Right atrium auricular region (tissue), 2 donors: ENCODE results near the gene MCC. TPM values are rescaled to one million over a fixed set of nuclear protein-coding genes. Genes with fewer than 3 reads are reported as not detected.

Experiments
- DNase-seq: peaks from one replicate; pipeline ENCODE4 v3.0.0-alpha.2; 2019; ENCODE audit warnings: low spot score
- H3K27ac ChIP-seq, 2 donors: fragments of 200-600 bp; sonication (generic); 1 replicate in 1 of 2; 2 replicates in 1 of 2; pipeline ENCODE4 v1.5.1; 2016 to 2019
- H3K27me3 ChIP-seq, 2 donors: fragments of 200-600 bp; sonication (generic); one replicate each; pipeline versions ENCODE4 v1.5.1 to v1.6.0; 2017 to 2019
- H3K36me3 ChIP-seq: fragments of 200-600 bp; sonication (generic); one replicate; pipeline ENCODE4 v1.5.1; 2016
- H3K4me1 ChIP-seq, 2 donors: fragments of 200-600 bp; sonication (generic); one replicate each; pipeline versions ENCODE4 v1.5.1 to v1.6.0; 2017 to 2019
- H3K4me3 ChIP-seq, 2 donors: fragments of 200-600 bp; sonication (generic); 1 replicate in 1 of 2; 2 replicates in 1 of 2; pipeline ENCODE4 v1.5.1; 2017 to 2019; ENCODE audit warnings: mild to moderate bottlenecking in 1 of 2, moderate library complexity in 1 of 2
- H3K9me3 ChIP-seq, 2 donors: fragments of 200-600 bp; sonication (generic); one replicate each; pipeline ENCODE4 v1.5.1; 2019
- total RNA-seq, 2 donors: library from RNA; depleted of rRNA; stranded (reverse); fragments of >200 nt; gene quantifications; one replicate each; pipeline ENCODE4 v1.1.0, GENCODE V29; 2016
- TF ChIP-seq, protein P1 (sequence below), 2 donors: fragments of 200-600 bp; sonication (generic); IDR thresholded peaks; one replicate each; pipeline ENCODE4 v1.5.1; 2019; ENCODE audit warnings: antibody characterized with exemption in 2 of 2

The MCC gene
- total RNA-seq, 2 donors from 2014 or later = 28.8 to 31.7 TPM

GRCh38 chr5:113115061-113115460 is 373.2 kb downstream of the MCC start:
- H3K4me1 ChIP-seq = peaks cover 0 to 50% of the 10 kb centered on the region in 2 donors
- TF ChIP-seq, protein P1, sequence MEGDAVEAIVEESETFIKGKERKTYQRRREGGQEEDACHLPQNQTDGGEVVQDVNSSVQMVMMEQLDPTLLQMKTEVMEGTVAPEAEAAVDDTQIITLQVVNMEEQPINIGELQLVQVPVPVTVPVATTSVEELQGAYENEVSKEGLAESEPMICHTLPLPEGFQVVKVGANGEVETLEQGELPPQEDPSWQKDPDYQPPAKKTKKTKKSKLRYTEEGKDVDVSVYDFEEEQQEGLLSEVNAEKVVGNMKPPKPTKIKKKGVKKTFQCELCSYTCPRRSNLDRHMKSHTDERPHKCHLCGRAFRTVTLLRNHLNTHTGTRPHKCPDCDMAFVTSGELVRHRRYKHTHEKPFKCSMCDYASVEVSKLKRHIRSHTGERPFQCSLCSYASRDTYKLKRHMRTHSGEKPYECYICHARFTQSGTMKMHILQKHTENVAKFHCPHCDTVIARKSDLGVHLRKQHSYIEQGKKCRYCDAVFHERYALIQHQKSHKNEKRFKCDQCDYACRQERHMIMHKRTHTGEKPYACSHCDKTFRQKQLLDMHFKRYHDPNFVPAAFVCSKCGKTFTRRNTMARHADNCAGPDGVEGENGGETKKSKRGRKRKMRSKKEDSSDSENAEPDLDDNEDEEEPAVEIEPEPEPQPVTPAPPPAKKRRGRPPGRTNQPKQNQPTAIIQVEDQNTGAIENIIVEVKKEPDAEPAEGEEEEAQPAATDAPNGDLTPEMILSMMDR (IDR thresholded peaks at IDR 0.05) = no peak
- no peak overlapping the region for H3K27ac ChIP-seq

DNA sequence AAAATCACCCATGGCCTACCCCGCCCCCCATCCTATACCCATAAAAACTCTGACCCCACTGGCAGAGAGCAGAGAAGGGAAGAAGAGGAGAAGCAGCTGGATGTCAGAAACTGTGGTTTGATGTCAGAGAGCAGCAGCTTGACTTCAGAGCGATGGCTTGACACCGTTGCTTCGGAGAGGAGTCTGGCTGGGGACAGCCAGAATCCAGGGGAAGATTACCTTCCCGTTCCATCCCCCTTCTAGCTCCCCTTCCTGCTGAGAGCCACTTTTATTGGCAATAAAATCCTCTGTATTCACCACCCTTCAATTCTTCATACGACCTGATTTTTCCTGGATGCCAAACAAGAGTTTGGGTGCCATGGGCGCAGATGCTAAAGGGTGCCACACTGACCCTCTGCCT is 373.7 kb downstream of the MCC start:
- Histone ChIP-seq H3K4me1 (peaks cover 0 to 45% of the 10 kb centered on the region in 2 donors), H3K4me3 (no peak overlapping the region), H3K27ac (no peak overlapping the region), H3K36me3 (no peaks in the 10 kb centered on the region), H3K9me3 (peaks cover 0 to 7% of the 10 kb centered on the region in 2 donors), H3K27me3 (no peaks in the 10 kb centered on the region)
- no peak for DNase-seq
- TF ChIP-seq, protein P1 (IDR thresholded peaks at IDR 0.05) = no peak

More at GRCh38 chr5:113115061-113115460, 373.2 kb downstream of the MCC start:
- no peak overlapping the region for H3K4me3 ChIP-seq
- no peaks in the 10 kb centered on the region for H3K27me3 ChIP-seq
- no peak for DNase-seq
- peaks cover 0 to 7% of the 10 kb centered on the region in 2 donors for H3K9me3 ChIP-seq
- H3K36me3 ChIP-seq = no peaks in the 10 kb centered on the region

DNA sequence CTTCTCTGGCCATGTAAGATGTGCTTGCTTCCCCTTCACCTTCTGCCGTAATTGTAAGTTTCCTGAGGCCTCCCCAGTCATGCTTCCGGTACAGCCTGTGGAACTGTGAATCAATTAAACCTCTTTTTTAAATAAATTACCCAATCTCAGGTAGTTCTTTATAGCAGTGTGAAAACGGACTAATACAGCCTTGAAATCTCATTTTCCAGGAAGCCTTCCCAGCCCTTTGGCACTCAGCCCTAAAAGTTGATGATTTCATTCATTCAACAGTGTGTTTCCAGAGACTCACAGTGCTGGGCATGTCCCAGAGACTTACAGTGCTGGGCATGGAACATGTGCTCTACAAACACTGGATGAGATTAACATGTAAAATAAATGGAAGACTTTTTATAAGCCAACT is 375.8 kb downstream of the MCC start:
- Histone ChIP-seq H3K4me3 (no peak overlapping the region), H3K4me1 (peaks cover 0 to 24% of the 10 kb centered on the region in 2 donors), H3K36me3 (no peaks in the 10 kb centered on the region), H3K27me3 (no peaks in the 10 kb centered on the region), H3K9me3 (peaks cover 0 to 7% of the 10 kb centered on the region in 2 donors), H3K27ac (no peak overlapping the region)
- TF ChIP-seq, protein P1 (IDR thresholded peaks at IDR 0.05) = no peak
- peak; percentile 69 for DNase-seq

GRCh38 chr5:113110117-113110516 is 378.1 kb downstream of the MCC start:
- Histone ChIP-seq H3K27ac (no peak overlapping the region), H3K36me3 (no peaks in the 10 kb centered on the region), H3K27me3 (no peaks in the 10 kb centered on the region), H3K4me3 (no peak overlapping the region), H3K9me3 (peaks cover 0 to 7% of the 10 kb centered on the region in 2 donors), H3K4me1 (peaks cover 0 to 17% of the 10 kb centered on the region in 2 donors)
- no peak for DNase-seq
- TF ChIP-seq, protein P1 (IDR thresholded peaks at IDR 0.05) = no peak

- H3K27me3 ChIP-seq = no peaks in the 10 kb centered on the region
- no peak for DNase-seq
- TF ChIP-seq, protein P1 (IDR thresholded peaks at IDR 0.05) = no peak
Observed at GRCh38 chr5:113109344-113109743, 378.9 kb downstream of the MCC start.

GRCh38 chr5:113108485-113108884 is 379.8 kb downstream of the MCC start:
- Histone ChIP-seq H3K27ac (no peak overlapping the region), H3K36me3 (peaks cover 4% of the 10 kb centered on the region), H3K4me1 (peaks cover 0 to 17% of the 10 kb centered on the region in 2 donors), H3K9me3 (no peaks in the 10 kb centered on the region), H3K27me3 (no peaks in the 10 kb centered on the region), H3K4me3 (no peak overlapping the region)
- TF ChIP-seq, protein P1 (IDR thresholded peaks at IDR 0.05) = no peak
- DNase-seq = no peak

More at GRCh38 chr5:113109344-113109743, 378.9 kb downstream of the MCC start:
- H3K9me3 ChIP-seq = peaks cover 0 to 2% of the 10 kb centered on the region in 2 donors
- peaks cover under 1% of the 10 kb centered on the region for H3K36me3 ChIP-seq
- no peak overlapping the region for H3K4me3 ChIP-seq
- no peak overlapping the region for H3K27ac ChIP-seq
- peaks cover 0 to 17% of the 10 kb centered on the region in 2 donors for H3K4me1 ChIP-seq
